T-helper 2 cell treated with Interferon-gamma antibody and Interleukin-4, amounts not matched to agents 5 μg/mL and 100 μg/mL, for 36 hours (primary cell): ENCODE results near the gene SAMM50.
A peak's percentile ranks its signal among the peaks of the same experiment; 100 is the strongest.

ENCODE experiments used
- DNase-seq: peaks from one replicate; pipeline ENCODE4 v3.0.0; 2021; ENCODE audit warnings: low spot score
- H3K27ac Mint-ChIP-seq: one replicate; pipeline ENCODE4 v1.8.0; 2021; ENCODE audit warnings: mild to moderate bottlenecking, mixed read lengths
- H3K27me3 Mint-ChIP-seq: one replicate; pipeline ENCODE4 v1.8.0; 2021; ENCODE audit warnings: low read depth, mixed read lengths
- H3K36me3 Mint-ChIP-seq: one replicate; pipeline ENCODE4 v1.8.0; 2021; ENCODE audit warnings: low read depth, mixed read lengths
- H3K4me1 Mint-ChIP-seq: one replicate; pipeline ENCODE4 v1.8.0; 2021; ENCODE audit warnings: low read depth, mixed read lengths
- H3K4me3 Mint-ChIP-seq: one replicate; pipeline ENCODE4 v1.8.0; 2022; ENCODE audit warnings: mild to moderate bottlenecking, moderate library complexity, mixed read lengths
- H3K9me3 Mint-ChIP-seq: one replicate; pipeline ENCODE4 v1.8.0; 2021; ENCODE audit warnings: mixed read lengths

Gene SAMM50

GRCh38 chr22:44028091-44028490 is 72.8 kb downstream of the SAMM50 start:
- H3K36me3 Mint-ChIP-seq, result peaks cover 5% of the 10 kb centered on the region
- H3K4me1 Mint-ChIP-seq, result peaks cover 45% of the 10 kb centered on the region
- peak overlapping the region; percentile 14 for H3K4me3 Mint-ChIP-seq
- H3K27me3 Mint-ChIP-seq, result no peaks in the 10 kb centered on the region
- peak overlapping the region; percentile 63 for H3K27ac Mint-ChIP-seq
- H3K9me3 Mint-ChIP-seq, result no peaks in the 10 kb centered on the region
- DNase-seq, result no peak

DNA sequence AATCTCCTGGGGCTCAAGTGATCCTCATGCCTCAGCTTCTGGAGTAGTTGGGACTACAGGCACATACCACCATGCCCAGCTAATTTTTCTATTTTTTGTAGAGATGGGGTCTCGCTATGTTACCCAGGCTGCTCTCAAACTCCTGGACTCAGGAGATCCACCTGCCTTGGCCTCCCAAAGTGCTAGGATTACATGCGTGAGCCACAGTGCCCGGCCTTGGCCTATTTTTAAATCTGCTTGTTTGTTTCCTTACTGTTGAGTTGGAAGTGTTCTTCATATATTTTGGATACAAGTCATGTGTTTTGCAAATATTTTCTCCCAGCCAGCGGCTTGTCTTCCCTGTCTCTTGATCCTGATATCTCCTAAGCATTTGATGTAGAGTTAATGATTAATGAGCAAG is 73.8 kb downstream of the SAMM50 start:
- Mint-ChIP-seq H3K36me3 (peaks cover 5% of the 10 kb centered on the region), H3K27ac (peak overlapping the region; percentile 70), H3K9me3 (no peaks in the 10 kb centered on the region), H3K27me3 (no peaks in the 10 kb centered on the region), H3K4me3 (no peak overlapping the region), H3K4me1 (peaks cover 41% of the 10 kb centered on the region)
- DNase-seq, result no peak

DNA sequence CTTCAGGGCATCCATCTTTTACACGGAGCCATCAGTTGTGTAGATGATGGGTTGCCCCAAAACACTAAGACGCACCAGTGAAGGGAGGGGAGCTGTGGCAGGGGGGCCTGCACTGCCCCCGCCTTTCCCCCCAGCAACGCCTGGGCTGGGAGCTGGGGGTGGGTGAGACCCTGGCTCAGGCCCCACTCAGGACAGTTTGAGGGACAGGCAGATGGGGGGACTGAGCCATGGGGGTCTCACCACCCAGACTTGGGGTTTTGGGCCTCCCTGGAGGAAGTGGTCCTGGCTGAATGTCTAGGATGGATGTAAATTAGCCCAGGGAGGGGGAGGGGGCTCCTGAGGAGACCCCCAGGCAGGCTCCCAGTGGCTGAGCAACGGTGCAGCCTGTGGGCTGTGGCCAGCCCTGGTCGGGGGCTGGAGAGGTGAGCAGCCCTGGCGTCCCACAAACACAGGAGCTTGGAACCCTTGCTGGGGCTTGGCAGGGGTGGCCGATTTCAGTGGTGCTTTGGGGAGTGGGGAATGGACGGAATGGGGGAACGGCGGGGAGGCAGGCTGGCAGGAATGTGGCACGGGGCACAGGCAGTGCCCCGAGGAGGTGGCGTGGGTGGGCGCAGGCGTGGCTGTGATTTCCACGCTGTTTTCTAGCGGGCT is 74.9 kb downstream of the SAMM50 start:
- Mint-ChIP-seq H3K36me3 (peaks cover 5% of the 10 kb centered on the region), H3K9me3 (no peaks in the 10 kb centered on the region), H3K4me3 (no peak overlapping the region), H3K4me1 (peaks cover 39% of the 10 kb centered on the region), H3K27ac (no peak overlapping the region), H3K27me3 (no peaks in the 10 kb centered on the region)
- no peak for DNase-seq

DNA sequence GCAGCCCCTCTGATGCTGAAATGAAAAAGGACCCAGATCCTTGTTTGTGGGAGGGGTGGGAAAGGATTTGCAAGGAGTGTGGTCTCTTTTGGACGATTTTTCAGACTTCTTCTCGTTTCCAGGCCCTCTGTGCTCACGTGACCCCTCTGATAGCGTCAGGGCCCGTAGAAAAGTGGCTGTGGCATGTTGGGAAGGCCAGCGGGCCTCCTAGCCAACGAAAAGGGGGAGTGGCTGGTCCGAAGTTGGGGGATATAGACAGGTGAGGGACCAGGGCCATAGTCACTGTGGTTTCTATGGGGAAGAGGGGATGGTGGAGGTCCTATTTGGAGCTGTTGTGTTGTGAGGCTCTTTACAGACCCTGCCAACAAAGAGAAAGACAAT is 75.5 kb downstream of the SAMM50 start:
- no peak for DNase-seq
- H3K4me3 Mint-ChIP-seq, result peak overlapping the region; percentile 32
- H3K4me1 Mint-ChIP-seq, result peaks cover 36% of the 10 kb centered on the region
- peak overlapping the region; percentile 31 for H3K27ac Mint-ChIP-seq
- H3K27me3 Mint-ChIP-seq, result no peaks in the 10 kb centered on the region
- no peaks in the 10 kb centered on the region for H3K9me3 Mint-ChIP-seq
- H3K36me3 Mint-ChIP-seq, result peaks cover 4% of the 10 kb centered on the region

DNA sequence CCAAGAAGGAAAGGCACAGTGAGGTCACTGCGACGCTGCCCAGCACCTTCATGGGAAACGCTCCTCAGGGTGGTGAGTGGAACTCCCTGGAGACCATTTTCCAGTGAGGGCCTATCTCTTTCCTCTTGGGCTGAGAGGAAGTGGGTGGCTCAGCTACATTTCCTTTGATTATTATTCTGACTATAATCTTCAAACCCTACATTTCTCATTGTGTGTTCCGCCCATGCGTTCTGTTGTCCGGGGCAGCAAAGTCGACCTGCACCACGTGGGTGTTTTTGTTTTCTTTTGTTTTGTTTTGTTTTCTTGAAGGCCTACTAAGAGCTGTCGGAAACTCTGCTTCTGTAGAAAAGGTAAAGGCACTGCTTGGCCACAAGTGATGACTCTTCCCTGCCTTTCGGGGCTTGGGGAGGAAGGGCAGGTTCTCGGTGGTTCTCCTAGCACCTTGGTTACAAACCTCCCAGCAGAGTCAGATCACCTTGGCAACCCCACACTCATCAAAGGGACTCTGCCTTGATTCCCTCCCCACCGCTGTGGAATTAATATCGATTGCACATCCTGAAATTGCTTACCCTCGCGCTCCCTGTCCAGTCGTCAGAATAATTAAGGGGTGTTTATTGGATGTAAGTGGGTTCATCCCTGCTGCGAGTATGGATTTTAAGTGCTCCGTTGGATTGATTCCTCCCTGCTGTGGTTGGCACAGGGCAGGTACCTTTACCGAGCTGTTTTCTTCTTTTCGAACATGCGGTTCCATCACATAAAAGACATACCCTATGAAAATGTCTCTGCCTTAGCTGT is 76.1 kb downstream of the SAMM50 start:
- H3K27me3 Mint-ChIP-seq, result no peaks in the 10 kb centered on the region
- H3K36me3 Mint-ChIP-seq, result peaks cover 4% of the 10 kb centered on the region
- DNase-seq, result peak; percentile 16
- peak overlapping the region; percentile 86 for H3K27ac Mint-ChIP-seq
- H3K4me3 Mint-ChIP-seq, result peak overlapping the region; percentile 55
- H3K9me3 Mint-ChIP-seq, result no peaks in the 10 kb centered on the region
- peaks cover 30% of the 10 kb centered on the region for H3K4me1 Mint-ChIP-seq

GRCh38 chr22:44032126-44032730 is 77.0 kb downstream of the SAMM50 start:
- DNase-seq, result no peak
- Mint-ChIP-seq H3K27ac (no peak overlapping the region), H3K27me3 (no peaks in the 10 kb centered on the region), H3K4me3 (no peak overlapping the region), H3K4me1 (peaks cover 21% of the 10 kb centered on the region), H3K36me3 (peaks cover 1% of the 10 kb centered on the region), H3K9me3 (no peaks in the 10 kb centered on the region)

DNA sequence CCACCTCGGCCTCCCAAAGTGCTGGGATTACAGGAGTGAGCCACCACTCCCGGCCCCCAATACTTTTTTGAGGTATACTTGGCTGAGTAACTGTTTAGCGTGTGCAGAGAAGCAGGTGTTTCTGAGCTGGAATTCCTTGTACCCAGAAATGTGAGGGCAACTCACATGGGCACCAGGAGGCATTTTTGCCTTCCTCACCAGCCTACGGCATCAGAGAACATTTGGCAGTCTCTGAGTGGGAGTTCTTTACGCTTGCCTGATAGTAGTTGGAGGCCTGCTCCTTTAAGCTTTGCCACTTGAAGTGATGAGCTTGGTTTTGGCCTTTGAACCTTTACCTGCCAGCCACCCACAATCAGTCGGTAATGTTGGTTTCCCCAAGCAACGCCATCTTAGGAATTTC is 78.0 kb downstream of the SAMM50 start:
- Mint-ChIP-seq H3K4me3 (no peak overlapping the region), H3K27ac (no peak overlapping the region), H3K36me3 (peaks cover 1% of the 10 kb centered on the region), H3K4me1 (peaks cover 19% of the 10 kb centered on the region), H3K9me3 (no peaks in the 10 kb centered on the region), H3K27me3 (no peaks in the 10 kb centered on the region)
- DNase-seq, result no peak

- H3K27me3 Mint-ChIP-seq, result no peaks in the 10 kb centered on the region
- H3K4me1 Mint-ChIP-seq, result peaks cover 15% of the 10 kb centered on the region
- H3K9me3 Mint-ChIP-seq, result no peaks in the 10 kb centered on the region
- H3K4me3 Mint-ChIP-seq, result no peak overlapping the region
- peaks cover 1% of the 10 kb centered on the region for H3K36me3 Mint-ChIP-seq
- DNase-seq, result no peak
- no peak overlapping the region for H3K27ac Mint-ChIP-seq
These were observed 78.5 kb downstream of the SAMM50 start for GRCh38 chr22:44033694-44034093.

- Mint-ChIP-seq H3K36me3 (peaks cover 2% of the 10 kb centered on the region), H3K9me3 (no peaks in the 10 kb centered on the region), H3K27ac (no peak overlapping the region), H3K4me1 (peaks cover 19% of the 10 kb centered on the region), H3K27me3 (no peaks in the 10 kb centered on the region), H3K4me3 (no peak overlapping the region)
- DNase-seq, result no peak
These were observed 82.5 kb downstream of the SAMM50 start for GRCh38 chr22:44037519-44038375.

GRCh38 chr22:44039566-44040171 is 84.4 kb downstream of the SAMM50 start:
- Mint-ChIP-seq H3K4me3 (peak overlapping the region; percentile 18), H3K36me3 (peaks cover 2% of the 10 kb centered on the region), H3K27me3 (no peaks in the 10 kb centered on the region), H3K4me1 (peaks cover 21% of the 10 kb centered on the region), H3K27ac (no peak overlapping the region), H3K9me3 (no peaks in the 10 kb centered on the region)
- DNase-seq, result no peak

GRCh38 chr22:44042249-44043218 is 87.3 kb downstream of the SAMM50 start:
- H3K4me3 Mint-ChIP-seq, result no peak overlapping the region

DNA sequence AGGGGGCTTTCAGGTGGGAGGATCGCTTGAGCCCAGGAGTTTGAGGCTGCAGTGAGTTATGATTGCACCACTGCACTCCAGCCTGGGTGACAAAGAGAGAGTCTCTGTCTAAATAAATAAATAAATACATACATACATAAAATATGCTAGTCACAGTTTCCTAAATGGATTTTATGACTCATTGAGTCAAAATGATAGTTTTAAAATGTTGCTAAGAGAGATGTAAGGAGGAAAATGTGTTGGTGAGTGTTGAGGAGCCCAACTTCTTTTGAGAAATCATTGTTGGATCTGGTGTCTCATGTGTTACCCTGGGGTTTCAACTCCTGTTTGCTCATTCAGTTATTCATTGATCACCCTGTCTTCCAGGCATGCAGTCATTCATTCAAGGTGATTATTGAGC is 89.9 kb downstream of the SAMM50 start:
- peaks cover 32% of the 10 kb centered on the region for H3K4me1 Mint-ChIP-seq
- H3K36me3 Mint-ChIP-seq, result peaks cover 6% of the 10 kb centered on the region
- H3K27ac Mint-ChIP-seq, result no peak overlapping the region
- no peaks in the 10 kb centered on the region for H3K27me3 Mint-ChIP-seq
- H3K9me3 Mint-ChIP-seq, result no peaks in the 10 kb centered on the region
- DNase-seq, result no peak
- H3K4me3 Mint-ChIP-seq, result no peak overlapping the region

More at GRCh38 chr22:44042249-44043218, 87.3 kb downstream of the SAMM50 start:
- H3K27me3 Mint-ChIP-seq, result no peaks in the 10 kb centered on the region
- peaks cover 6% of the 10 kb centered on the region for H3K36me3 Mint-ChIP-seq
- no peak for DNase-seq
- H3K9me3 Mint-ChIP-seq, result no peaks in the 10 kb centered on the region
- H3K4me1 Mint-ChIP-seq, result peaks cover 30% of the 10 kb centered on the region
- no peak overlapping the region for H3K27ac Mint-ChIP-seq
